Stromal cell of bone marrow (primary cell): Measurements from ENCODE around the gene BSN.
"Not testable (repeated sequence)": the region's sequence is repeated elsewhere in the genome, so short reads cannot be mapped to it uniquely, and the experiment has no call there.

Experiments used
- DNase-seq: peaks from one replicate; pipeline ENCODE4 v3.0.0-alpha.2; 2012; ENCODE audit warnings: low read depth

BSN gene

GRCh38 chr3:49534581-49535441 is 19.5 kb upstream of the BSN start:
- no peak for DNase-seq

- DNase-seq = no peak
Observed at GRCh38 chr3:49535971-49536874, 18.1 kb upstream of the BSN start.

GRCh38 chr3:49536875-49537533 is 17.3 kb upstream of the BSN start:
- DNase-seq = no peak

- peak; percentile 88 for DNase-seq
Observed at GRCh38 chr3:49539659-49540560, 14.4 kb upstream of the BSN start.

GRCh38 chr3:49552087-49552486 is 2.2 kb upstream of the BSN start:
- DNase-seq = no peak

- peak; percentile 11 for DNase-seq
Observed at GRCh38 chr3:49553324-49553691, 969 bp upstream of the BSN start.

- DNase-seq = peak; percentile 5
Observed at GRCh38 chr3:49554633-49555265, 472 bp downstream of the BSN start.

- no peak for DNase-seq
Observed at GRCh38 chr3:49556500-49557275, 2.4 kb downstream of the BSN start.

GRCh38 chr3:49563040-49563578 is 8.8 kb downstream of the BSN start:
- DNase-seq = no peak

- no peak for DNase-seq
Observed at GRCh38 chr3:49563766-49564165, 9.5 kb downstream of the BSN start.

GRCh38 chr3:49566312-49566711 is 12.0 kb downstream of the BSN start:
- no peak for DNase-seq

- DNase-seq = no peak
Observed at GRCh38 chr3:49567406-49567805, 13.1 kb downstream of the BSN start.

GRCh38 chr3:49568965-49569364 is 14.7 kb downstream of the BSN start:
- no peak for DNase-seq

- DNase-seq = no peak
Observed at GRCh38 chr3:49570028-49570654, 15.9 kb downstream of the BSN start.

- DNase-seq = no peak
Observed at GRCh38 chr3:49582177-49582576, 27.9 kb downstream of the BSN start.

- not testable (repeated sequence) for DNase-seq
Observed at GRCh38 chr3:49585261-49585755, 31.0 kb downstream of the BSN start.

- DNase-seq = no peak
Observed at GRCh38 chr3:49591615-49592014, 37.3 kb downstream of the BSN start.

GRCh38 chr3:49593041-49593440 is 38.8 kb downstream of the BSN start:
- peak; percentile 13 for DNase-seq

- no peak for DNase-seq
Observed at GRCh38 chr3:49600781-49601180, 46.5 kb downstream of the BSN start.
